ENCODE data around the gene CXCR6.

Gene CXCR6

GRCh38 chr3:45917146-45917898 is 25.9 kb upstream of the CXCR6 start:
- H2AK5ac ChIP-seq (ENCODE audit: low read length): no peak overlapping the region
- no peak overlapping the region for H2BK12ac ChIP-seq (ENCODE audit: low read length)
- DNase-seq: no peak
- H3K4ac ChIP-seq (ENCODE audit: low read depth, low read length): no peak overlapping the region
- H2AFZ ChIP-seq (ENCODE audit: insufficient read depth, low read length, poor library complexity): no peak overlapping the region
- no peaks in the 10 kb centered on the region for H3K27me3 ChIP-seq (ENCODE audit: insufficient read depth, low read length)
- no peaks in the 10 kb centered on the region for H3K79me1 ChIP-seq (ENCODE audit: low read length)
- H4K12ac ChIP-seq (ENCODE audit: low read depth, low read length): no peak overlapping the region
- H3K14ac ChIP-seq (ENCODE audit: low read length): no peak overlapping the region
- H3K4me3 ChIP-seq (ENCODE audit: low read depth, low read length): no peak overlapping the region
- no peak overlapping the region for H3K9ac ChIP-seq (ENCODE audit: low read length)
- H4K91ac ChIP-seq (ENCODE audit: low read depth, low read length): no peak overlapping the region
- no peak overlapping the region for H3K27ac ChIP-seq (ENCODE audit: low read depth, low read length)
- no peak overlapping the region for H2BK5ac ChIP-seq (ENCODE audit: low read depth, low read length, poor library complexity)
- H3K9me3 ChIP-seq (ENCODE audit: insufficient read depth, low read depth, low read length): peaks cover 1% of the 10 kb centered on the region
- no peak overlapping the region for H4K8ac ChIP-seq (ENCODE audit: low read depth, low read length)
- no peak overlapping the region for H3K23ac ChIP-seq (ENCODE audit: low read length)
- no peaks in the 10 kb centered on the region for H3K79me2 ChIP-seq (ENCODE audit: control insufficient read depth, insufficient read depth, low read length, poor library complexity)
- no peak overlapping the region for H3K18ac ChIP-seq (ENCODE audit: low read length)
- no CpG with 5 or more reads among the region's 6 CpGs for WGBS (ENCODE audit: extremely low coverage, insufficient coverage, insufficient read length)
- H2BK120ac ChIP-seq (ENCODE audit: insufficient read depth, low read length, poor library complexity): no peak overlapping the region
- H3K4me1 ChIP-seq (ENCODE audit: control insufficient read depth in 1 of 2, insufficient read depth in 2 of 2, low read length in 2 of 2): no peaks in the 10 kb centered on the region
- no peak overlapping the region for H3K4me2 ChIP-seq (ENCODE audit: low read length)
- peaks cover 9 to 11% of the 10 kb centered on the region in 2 experiments for H3K36me3 ChIP-seq (ENCODE audit: control insufficient read depth in 1 of 2, insufficient read depth in 2 of 2, low read length in 2 of 2)

GRCh38 chr3:45921158-45922038 is 21.9 kb upstream of the CXCR6 start:
- Histone ChIP-seq H3K27me3 (ENCODE audit: insufficient read depth, low read length) (no peaks in the 10 kb centered on the region), H2BK12ac (ENCODE audit: low read length) (no peak overlapping the region), H2AK5ac (ENCODE audit: low read length) (no peak overlapping the region), H3K4me1 (ENCODE audit: control insufficient read depth in 1 of 2, insufficient read depth in 2 of 2, low read length in 2 of 2) (no peaks in the 10 kb centered on the region), H4K8ac (ENCODE audit: low read depth, low read length) (no peak overlapping the region), H3K14ac (ENCODE audit: low read length) (no peak overlapping the region), H3K4me3 (ENCODE audit: low read depth, low read length) (no peak overlapping the region), H3K79me1 (ENCODE audit: low read length) (no peaks in the 10 kb centered on the region), H3K79me2 (ENCODE audit: control insufficient read depth, insufficient read depth, low read length, poor library complexity) (no peaks in the 10 kb centered on the region), H3K27ac (ENCODE audit: low read depth, low read length) (no peak overlapping the region), H3K9ac (ENCODE audit: low read length) (no peak overlapping the region), H3K36me3 (ENCODE audit: control insufficient read depth in 1 of 2, insufficient read depth in 2 of 2, low read length in 2 of 2) (peaks cover 22 to 24% of the 10 kb centered on the region in 2 experiments), H4K91ac (ENCODE audit: low read depth, low read length) (no peak overlapping the region), H3K9me3 (ENCODE audit: insufficient read depth, low read depth, low read length) (no peaks in the 10 kb centered on the region), H2BK5ac (ENCODE audit: low read depth, low read length, poor library complexity) (no peak overlapping the region), H3K4ac (ENCODE audit: low read depth, low read length) (no peak overlapping the region), H4K12ac (ENCODE audit: low read depth, low read length) (no peak overlapping the region), H3K18ac (ENCODE audit: low read length) (no peak overlapping the region), H2BK120ac (ENCODE audit: insufficient read depth, low read length, poor library complexity) (no peak overlapping the region), H2AFZ (ENCODE audit: insufficient read depth, low read length, poor library complexity) (no peak overlapping the region), H3K23ac (ENCODE audit: low read length) (no peak overlapping the region), H3K4me2 (ENCODE audit: low read length) (no peak overlapping the region)
- no CpG with 5 or more reads among the region's 14 CpGs for WGBS (ENCODE audit: extremely low coverage, insufficient coverage, insufficient read length)
- no peak for DNase-seq

- no peak overlapping the region for H3K23ac ChIP-seq (ENCODE audit: low read length)
- no peaks in the 10 kb centered on the region for H3K9me3 ChIP-seq (ENCODE audit: insufficient read depth, low read depth, low read length)
- H3K14ac ChIP-seq (ENCODE audit: low read length): no peak overlapping the region
- no peak overlapping the region for H3K18ac ChIP-seq (ENCODE audit: low read length)
- H3K79me2 ChIP-seq (ENCODE audit: control insufficient read depth, insufficient read depth, low read length, poor library complexity): no peaks in the 10 kb centered on the region
- H2BK5ac ChIP-seq (ENCODE audit: low read depth, low read length, poor library complexity): no peak overlapping the region
- H2BK12ac ChIP-seq (ENCODE audit: low read length): no peak overlapping the region
- H2AFZ ChIP-seq (ENCODE audit: insufficient read depth, low read length, poor library complexity): no peak overlapping the region
- H3K36me3 ChIP-seq (ENCODE audit: control insufficient read depth in 1 of 2, insufficient read depth in 2 of 2, low read length in 2 of 2): peaks cover 23 to 24% of the 10 kb centered on the region in 2 experiments
- H4K12ac ChIP-seq (ENCODE audit: low read depth, low read length): no peak overlapping the region
- H2AK5ac ChIP-seq (ENCODE audit: low read length): no peak overlapping the region
- no peak overlapping the region for H4K91ac ChIP-seq (ENCODE audit: low read depth, low read length)
- no peak overlapping the region for H3K4me2 ChIP-seq (ENCODE audit: low read length)
- no peak for DNase-seq
- H2BK120ac ChIP-seq (ENCODE audit: insufficient read depth, low read length, poor library complexity): no peak overlapping the region
- no peak overlapping the region for H3K4me3 ChIP-seq (ENCODE audit: low read depth, low read length)
- H3K4ac ChIP-seq (ENCODE audit: low read depth, low read length): no peak overlapping the region
- no CpG with 5 or more reads among the region's 3 CpGs for WGBS (ENCODE audit: extremely low coverage, insufficient coverage, insufficient read length)
- no peak overlapping the region for H3K9ac ChIP-seq (ENCODE audit: low read length)
- no peaks in the 10 kb centered on the region for H3K79me1 ChIP-seq (ENCODE audit: low read length)
- no peak overlapping the region for H3K27ac ChIP-seq (ENCODE audit: low read depth, low read length)
- H4K8ac ChIP-seq (ENCODE audit: low read depth, low read length): no peak overlapping the region
- H3K4me1 ChIP-seq (ENCODE audit: control insufficient read depth in 1 of 2, insufficient read depth in 2 of 2, low read length in 2 of 2): no peaks in the 10 kb centered on the region
- H3K27me3 ChIP-seq (ENCODE audit: insufficient read depth, low read length): no peaks in the 10 kb centered on the region
Observed at GRCh38 chr3:45922039-45922326, 21.3 kb upstream of the CXCR6 start.

- Histone ChIP-seq H3K18ac (ENCODE audit: low read length) (no peak overlapping the region), H2AFZ (ENCODE audit: insufficient read depth, low read length, poor library complexity) (no peak overlapping the region), H2BK12ac (ENCODE audit: low read length) (no peak overlapping the region), H3K4me3 (ENCODE audit: low read depth, low read length) (no peak overlapping the region), H3K23ac (ENCODE audit: low read length) (no peak overlapping the region), H2AK5ac (ENCODE audit: low read length) (no peak overlapping the region), H3K27me3 (ENCODE audit: insufficient read depth, low read length) (no peaks in the 10 kb centered on the region), H3K79me2 (ENCODE audit: control insufficient read depth, insufficient read depth, low read length, poor library complexity) (no peaks in the 10 kb centered on the region), H3K14ac (ENCODE audit: low read length) (no peak overlapping the region), H4K8ac (ENCODE audit: low read depth, low read length) (no peak overlapping the region), H2BK5ac (ENCODE audit: low read depth, low read length, poor library complexity) (no peak overlapping the region), H3K4ac (ENCODE audit: low read depth, low read length) (no peak overlapping the region), H3K27ac (ENCODE audit: low read depth, low read length) (no peak overlapping the region), H3K4me2 (ENCODE audit: low read length) (no peak overlapping the region), H3K9me3 (ENCODE audit: insufficient read depth, low read depth, low read length) (no peaks in the 10 kb centered on the region), H3K36me3 (ENCODE audit: control insufficient read depth in 1 of 2, insufficient read depth in 2 of 2, low read length in 2 of 2) (peaks cover 28 to 29% of the 10 kb centered on the region in 2 experiments), H3K79me1 (ENCODE audit: low read length) (no peaks in the 10 kb centered on the region), H3K4me1 (ENCODE audit: control insufficient read depth in 1 of 2, insufficient read depth in 2 of 2, low read length in 2 of 2) (no peaks in the 10 kb centered on the region), H3K9ac (ENCODE audit: low read length) (no peak overlapping the region), H2BK120ac (ENCODE audit: insufficient read depth, low read length, poor library complexity) (no peak overlapping the region), H4K91ac (ENCODE audit: low read depth, low read length) (no peak overlapping the region), H4K12ac (ENCODE audit: low read depth, low read length) (no peak overlapping the region)
- WGBS (ENCODE audit: extremely low coverage, insufficient coverage, insufficient read length): no CpG with 5 or more reads among the region's 4 CpGs
- no peak for DNase-seq
Observed at GRCh38 chr3:45922950-45923590, 20.2 kb upstream of the CXCR6 start.
